ENCODE results near the gene PLEKHM3.

GRCh38 chr2:208042041-208042440 lies 16.7 kb upstream of the PLEKHM3 start:
- TF ChIP-seq POLR2A (IDR thresholded peaks at IDR 0.05) (no peak), POLR2AphosphoS5 (IDR thresholded peaks at IDR 0.05) (no peak), EP300 (IDR thresholded peaks at IDR 0.05) (no peak)
- TF ChIP-seq, protein P1, sequence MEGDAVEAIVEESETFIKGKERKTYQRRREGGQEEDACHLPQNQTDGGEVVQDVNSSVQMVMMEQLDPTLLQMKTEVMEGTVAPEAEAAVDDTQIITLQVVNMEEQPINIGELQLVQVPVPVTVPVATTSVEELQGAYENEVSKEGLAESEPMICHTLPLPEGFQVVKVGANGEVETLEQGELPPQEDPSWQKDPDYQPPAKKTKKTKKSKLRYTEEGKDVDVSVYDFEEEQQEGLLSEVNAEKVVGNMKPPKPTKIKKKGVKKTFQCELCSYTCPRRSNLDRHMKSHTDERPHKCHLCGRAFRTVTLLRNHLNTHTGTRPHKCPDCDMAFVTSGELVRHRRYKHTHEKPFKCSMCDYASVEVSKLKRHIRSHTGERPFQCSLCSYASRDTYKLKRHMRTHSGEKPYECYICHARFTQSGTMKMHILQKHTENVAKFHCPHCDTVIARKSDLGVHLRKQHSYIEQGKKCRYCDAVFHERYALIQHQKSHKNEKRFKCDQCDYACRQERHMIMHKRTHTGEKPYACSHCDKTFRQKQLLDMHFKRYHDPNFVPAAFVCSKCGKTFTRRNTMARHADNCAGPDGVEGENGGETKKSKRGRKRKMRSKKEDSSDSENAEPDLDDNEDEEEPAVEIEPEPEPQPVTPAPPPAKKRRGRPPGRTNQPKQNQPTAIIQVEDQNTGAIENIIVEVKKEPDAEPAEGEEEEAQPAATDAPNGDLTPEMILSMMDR (IDR thresholded peaks at IDR 0.05) = no peak
